Activated CD8-positive, alpha-beta memory T cell treated with anti-CD3 and anti-CD28 coated beads, Interleukin-2, amount 10 ng/mL, durations not matched to agents 7 days and 5 days (primary cell): ENCODE results near the gene PCSK2. TPM values are rescaled to one million over a fixed set of nuclear protein-coding genes. Genes with fewer than 3 reads are reported as not detected.

Experiments used
- ATAC-seq: fragments of 150-1000 bp; cut with Tn5 transposase; one replicate; pipeline ENCODE4 v1.10.0; 2021; ENCODE audit warnings: moderate library complexity
- CTCF ChIA-PET: fragments of 350-600 bp; sonication (Branson Sonifier 250); formaldehyde crosslinking; loops from one replicate; lab custom pipeline; 2021; ENCODE audit warnings: antibody characterized with exemption; lab: Charles Lee
- DNase-seq: peaks from one replicate; pipeline ENCODE4 v3.0.0-alpha.2; 2020
- H3K27ac Mint-ChIP-seq: one replicate; pipeline ENCODE4 v1.8.0; 2021; ENCODE audit warnings: mild to moderate bottlenecking, mixed read lengths
- H3K27me3 Mint-ChIP-seq: one replicate; pipeline ENCODE4 v1.8.0; 2021; ENCODE audit warnings: mixed read lengths
- H3K36me3 Mint-ChIP-seq: one replicate; pipeline ENCODE4 v1.8.0; 2021; ENCODE audit warnings: mild to moderate bottlenecking, mixed read lengths
- H3K4me1 Mint-ChIP-seq: one replicate; pipeline ENCODE4 v1.8.0; 2021; ENCODE audit warnings: mixed read lengths
- H3K4me3 Mint-ChIP-seq: one replicate; pipeline ENCODE4 v1.8.0; 2021; ENCODE audit warnings: mild to moderate bottlenecking, moderate library complexity, mixed read lengths
- H3K9me3 Mint-ChIP-seq: one replicate; pipeline ENCODE4 v1.8.0; 2022; ENCODE audit warnings: low read depth, mixed read lengths
- total RNA-seq, 2 experiments: library from RNA; stranded (reverse); gene quantifications; one replicate each; pipeline ENCODE4 v1.2.3, GENCODE V29; 2021

The PCSK2 gene
- total RNA-seq, 2 experiments from 2014 or later: not detected

DNA sequence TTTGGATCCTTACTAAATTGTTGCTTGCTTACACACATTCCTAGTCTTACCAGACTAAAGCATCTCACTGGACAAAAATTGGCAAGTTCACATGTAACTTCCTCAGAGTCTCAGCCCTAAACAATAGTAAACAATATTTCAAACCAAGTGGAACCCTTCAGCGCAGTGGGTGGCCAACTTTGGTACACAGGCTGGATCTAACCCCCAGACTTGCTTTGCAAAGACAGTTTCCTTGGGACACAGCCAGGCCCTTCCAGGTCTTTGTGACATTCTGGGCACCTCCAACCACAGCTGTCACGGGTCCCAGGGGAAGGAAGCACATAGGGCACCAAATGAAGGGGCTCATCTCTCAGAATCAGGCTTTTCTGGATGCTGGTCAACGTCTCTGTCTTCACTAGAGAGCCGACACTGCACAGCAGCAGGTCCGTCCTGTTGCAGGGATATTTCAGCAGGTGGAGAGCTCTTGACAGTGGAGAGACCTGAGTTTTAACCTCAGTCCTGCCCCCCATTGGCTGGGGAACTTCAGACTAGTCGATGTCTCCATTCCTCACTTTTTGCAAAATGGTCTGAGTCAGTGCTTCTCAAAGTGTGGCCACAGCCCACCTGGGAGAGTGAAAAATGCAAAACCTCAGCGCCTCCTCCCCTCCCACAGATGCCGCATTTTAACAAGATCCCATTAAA lies 212.9 kb downstream of the PCSK2 start:
- Mint-ChIP-seq H3K4me3 (no peak overlapping the region), H3K27me3 (peaks cover 25% of the 10 kb centered on the region), H3K27ac (no peak overlapping the region), H3K4me1 (no peaks in the 10 kb centered on the region), H3K9me3 (no peaks in the 10 kb centered on the region), H3K36me3 (no peaks in the 10 kb centered on the region)
- DNase-seq (no peak), ATAC-seq (no peak)
- CTCF ChIA-PET: interaction anchor here (1.1 kb wide), 1 partner anchor 10 kb away, joined by 3 read pairs; no protein-coding TSS in a partner anchor

DNA sequence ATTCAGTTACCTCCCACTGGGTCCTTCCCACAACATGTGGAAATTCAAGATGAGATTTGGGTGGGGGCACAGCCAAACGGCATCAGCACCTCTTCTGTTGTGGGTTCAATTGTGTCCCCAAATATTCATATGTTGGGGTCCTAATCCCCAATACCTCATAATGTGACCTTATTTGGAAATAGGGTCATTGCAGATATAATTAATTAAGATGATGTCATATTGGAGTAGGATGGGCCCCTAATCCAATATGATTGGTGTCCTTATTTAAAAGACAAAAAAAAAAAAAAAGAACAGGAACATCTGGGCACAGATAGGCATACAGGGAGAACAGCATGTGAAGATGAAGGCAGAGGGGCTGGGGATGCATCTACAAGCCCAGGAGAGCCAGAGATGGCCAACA lies 214.9 kb downstream of the PCSK2 start:
- Mint-ChIP-seq H3K27ac (no peak overlapping the region), H3K27me3 (peaks cover 26% of the 10 kb centered on the region), H3K9me3 (no peaks in the 10 kb centered on the region), H3K4me3 (no peak overlapping the region), H3K4me1 (no peaks in the 10 kb centered on the region), H3K36me3 (no peaks in the 10 kb centered on the region)
- CTCF ChIA-PET: no interaction called here
- DNase-seq: no peak
- ATAC-seq: no peak

DNA sequence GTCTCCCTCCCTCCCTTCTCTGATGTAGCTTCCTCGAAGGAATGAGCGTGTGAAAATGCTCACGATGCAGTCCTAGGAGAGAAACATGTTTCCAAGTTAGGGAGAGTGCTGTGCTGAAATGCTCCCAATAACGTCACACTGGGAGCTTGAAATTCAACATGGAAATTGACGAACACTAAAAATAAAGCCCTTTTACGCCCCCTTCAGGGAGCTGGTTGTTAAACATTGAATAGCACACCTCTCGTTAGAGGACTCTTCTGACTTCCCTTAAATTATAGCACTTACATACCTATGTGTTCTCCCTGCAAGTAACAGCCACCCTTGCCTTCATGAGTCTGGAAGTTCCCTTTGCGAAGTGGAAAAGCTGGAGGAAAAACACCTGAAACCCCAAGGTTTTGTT lies 215.7 kb downstream of the PCSK2 start:
- H3K27ac Mint-ChIP-seq: no peak overlapping the region
- H3K36me3 Mint-ChIP-seq: no peaks in the 10 kb centered on the region
- CTCF ChIA-PET: interaction anchor here (0.9 kb wide), 1 partner anchor 12 kb away, joined by 3 read pairs; no protein-coding TSS in a partner anchor
- H3K9me3 Mint-ChIP-seq: no peaks in the 10 kb centered on the region
- ATAC-seq (no peak), DNase-seq (no peak)
- no peaks in the 10 kb centered on the region for H3K4me1 Mint-ChIP-seq
- peaks cover 26% of the 10 kb centered on the region for H3K27me3 Mint-ChIP-seq
- H3K4me3 Mint-ChIP-seq: no peak overlapping the region

DNA sequence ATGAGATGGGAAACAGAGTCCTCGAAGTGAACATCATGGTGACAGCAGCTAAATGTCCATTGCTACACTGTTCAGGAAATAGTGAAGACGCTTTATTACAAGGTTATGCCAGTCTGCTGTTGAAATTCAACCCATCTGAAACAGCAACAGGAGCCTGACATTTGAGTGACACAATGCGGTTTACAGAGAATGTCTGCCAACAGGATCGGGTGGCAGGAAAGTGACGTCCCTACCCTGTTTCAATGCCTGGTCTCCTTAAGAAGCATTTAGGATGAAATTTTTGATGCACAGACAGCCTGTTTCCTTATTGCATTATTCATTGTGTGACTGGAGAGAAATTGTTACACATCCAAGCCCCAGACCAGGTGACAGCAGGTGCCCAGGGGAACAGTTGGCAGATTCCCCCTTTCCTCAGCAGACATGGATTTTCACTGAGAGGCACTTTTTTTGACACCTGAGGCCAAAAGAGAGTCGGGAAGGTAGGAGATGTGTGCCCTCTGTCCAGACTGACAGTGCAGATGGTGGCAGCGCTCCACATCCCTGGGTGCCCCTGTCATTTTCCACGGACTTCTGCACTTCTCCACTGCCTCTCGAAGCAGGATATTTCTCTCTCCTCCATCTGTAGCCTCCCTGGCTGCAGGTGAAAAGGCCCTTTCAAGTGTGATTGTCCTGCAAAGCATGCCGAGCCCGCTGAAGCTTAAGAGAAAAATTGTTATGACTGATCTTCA lies 216.5 kb downstream of the PCSK2 start:
- DNase-seq (no peak), ATAC-seq (no peak)
- no peak overlapping the region for H3K4me3 Mint-ChIP-seq
- H3K27ac Mint-ChIP-seq: no peak overlapping the region
- no peaks in the 10 kb centered on the region for H3K36me3 Mint-ChIP-seq
- peaks cover 26% of the 10 kb centered on the region for H3K27me3 Mint-ChIP-seq
- CTCF ChIA-PET: interaction anchor here (0.9 kb wide), 1 partner anchor 12 kb away, joined by 3 read pairs; no protein-coding TSS in a partner anchor
- no peaks in the 10 kb centered on the region for H3K4me1 Mint-ChIP-seq
- no peaks in the 10 kb centered on the region for H3K9me3 Mint-ChIP-seq

DNA sequence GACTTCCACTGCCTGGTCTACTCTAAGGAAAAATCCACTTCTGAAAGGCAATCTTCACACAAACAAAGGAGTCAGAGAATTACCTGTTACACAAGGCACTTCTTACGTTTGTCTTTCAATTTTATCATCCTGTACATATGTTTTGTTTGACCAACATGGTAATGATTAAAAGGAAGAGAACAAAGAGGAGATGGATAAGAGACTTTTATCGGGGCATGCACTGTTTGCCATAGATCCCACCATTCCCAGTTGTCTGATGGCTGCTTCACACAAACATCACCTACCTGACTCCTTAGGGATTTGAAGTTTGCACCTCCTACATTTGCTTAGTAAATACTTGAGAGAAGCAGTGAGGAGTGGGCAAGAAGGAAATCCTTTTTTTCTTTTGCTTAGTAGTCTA lies 217.3 kb downstream of the PCSK2 start:
- Mint-ChIP-seq H3K36me3 (no peaks in the 10 kb centered on the region), H3K4me3 (no peak overlapping the region), H3K27me3 (peaks cover 26% of the 10 kb centered on the region), H3K4me1 (no peaks in the 10 kb centered on the region), H3K27ac (no peak overlapping the region), H3K9me3 (no peaks in the 10 kb centered on the region)
- CTCF ChIA-PET: no interaction called here
- ATAC-seq (no peak), DNase-seq (no peak)

DNA sequence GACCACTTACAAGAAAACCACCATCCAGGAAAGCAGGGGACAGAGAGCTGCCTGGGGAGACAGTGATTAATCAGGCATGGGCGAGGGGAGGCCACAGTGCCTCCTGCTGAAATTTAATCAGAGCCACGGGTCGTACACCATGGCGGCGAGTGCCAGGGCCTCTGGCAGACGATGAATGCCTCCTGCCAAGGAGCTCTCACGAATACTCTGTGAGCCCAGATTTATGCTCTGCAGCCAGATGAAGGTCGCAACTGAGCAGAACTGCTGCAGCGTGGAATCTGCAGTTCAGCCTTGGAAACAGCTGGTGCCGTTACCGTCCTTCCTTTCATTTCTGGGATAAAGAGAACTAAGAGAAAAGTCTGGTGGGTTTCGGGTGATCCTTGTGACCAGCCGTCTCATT lies 218.7 kb downstream of the PCSK2 start:
- no peak overlapping the region for H3K27ac Mint-ChIP-seq
- DNase-seq (no peak), ATAC-seq (no peak)
- H3K27me3 Mint-ChIP-seq: peaks cover 22% of the 10 kb centered on the region
- H3K9me3 Mint-ChIP-seq: no peaks in the 10 kb centered on the region
- CTCF ChIA-PET: no interaction called here
- H3K4me3 Mint-ChIP-seq: no peak overlapping the region
- no peaks in the 10 kb centered on the region for H3K4me1 Mint-ChIP-seq
- no peaks in the 10 kb centered on the region for H3K36me3 Mint-ChIP-seq

DNA sequence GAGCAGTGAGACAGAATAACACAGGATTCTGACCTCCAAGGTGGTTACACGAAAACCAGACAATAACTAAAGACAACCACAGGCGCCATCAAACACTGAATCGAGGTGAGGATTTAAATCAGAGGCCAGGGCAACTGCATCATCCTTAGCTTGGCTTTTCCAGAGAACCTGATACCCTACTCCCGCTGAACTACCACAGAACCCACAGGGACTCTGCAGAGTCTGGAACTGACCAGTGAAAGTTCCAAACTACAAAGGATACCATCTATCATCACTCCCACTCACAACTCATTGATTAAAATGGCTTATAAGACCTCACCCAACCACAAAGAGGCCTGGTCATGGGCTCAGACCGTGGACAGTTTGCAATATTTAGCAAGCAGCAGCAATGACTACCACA lies 219.3 kb downstream of the PCSK2 start:
- Mint-ChIP-seq H3K27me3 (peaks cover 23% of the 10 kb centered on the region), H3K36me3 (no peaks in the 10 kb centered on the region), H3K4me1 (no peaks in the 10 kb centered on the region), H3K27ac (no peak overlapping the region), H3K9me3 (no peaks in the 10 kb centered on the region), H3K4me3 (no peak overlapping the region)
- CTCF ChIA-PET: no interaction called here
- DNase-seq: no peak
- no peak for ATAC-seq

DNA sequence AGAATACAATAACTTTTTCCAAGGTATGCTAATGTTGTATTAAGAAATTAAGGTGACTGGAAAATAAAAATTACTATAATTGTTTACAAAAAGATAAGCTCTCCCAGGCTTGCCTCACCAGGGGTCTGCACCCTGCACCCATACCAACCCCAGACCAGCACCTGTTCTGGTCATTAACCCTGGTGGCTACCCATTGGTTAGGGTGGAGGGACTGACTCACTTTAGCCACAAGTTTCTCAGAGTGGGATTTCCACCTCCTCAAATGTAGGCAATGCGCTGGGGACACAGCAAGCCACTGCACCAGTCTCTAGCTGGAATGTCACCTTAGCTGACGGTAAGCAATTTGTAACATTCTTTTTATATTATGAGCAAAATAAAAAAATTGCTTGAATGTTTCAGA lies 221.2 kb downstream of the PCSK2 start:
- no peaks in the 10 kb centered on the region for H3K36me3 Mint-ChIP-seq
- H3K27ac Mint-ChIP-seq: no peak overlapping the region
- no peak overlapping the region for H3K4me3 Mint-ChIP-seq
- peaks cover 23% of the 10 kb centered on the region for H3K27me3 Mint-ChIP-seq
- CTCF ChIA-PET: no interaction called here
- H3K9me3 Mint-ChIP-seq: no peaks in the 10 kb centered on the region
- no peak for ATAC-seq
- no peaks in the 10 kb centered on the region for H3K4me1 Mint-ChIP-seq
- no peak for DNase-seq

DNA sequence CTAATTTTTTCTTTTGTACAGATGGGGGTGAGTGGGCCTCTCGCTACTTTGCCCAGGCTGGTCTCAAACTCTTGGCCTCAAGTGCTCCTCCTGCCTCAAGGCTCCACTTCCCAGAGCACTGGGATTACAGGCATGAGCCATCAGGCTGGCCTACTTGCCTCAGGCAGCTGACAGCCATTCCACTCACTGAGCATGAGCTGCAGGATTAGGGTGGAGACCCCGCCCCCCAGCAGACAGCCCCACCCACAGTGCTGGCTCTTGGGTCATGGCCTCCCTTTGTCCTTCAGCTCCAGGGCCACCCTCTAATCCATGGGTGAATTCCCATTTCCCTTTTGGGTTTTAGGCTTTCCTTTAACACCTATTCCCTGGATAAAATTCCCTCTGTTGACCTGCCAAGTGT lies 222.2 kb downstream of the PCSK2 start:
- CTCF ChIA-PET: no interaction called here
- Mint-ChIP-seq H3K27ac (no peak overlapping the region), H3K27me3 (peaks cover 21% of the 10 kb centered on the region), H3K36me3 (no peaks in the 10 kb centered on the region), H3K4me3 (no peak overlapping the region), H3K4me1 (no peaks in the 10 kb centered on the region), H3K9me3 (no peaks in the 10 kb centered on the region)
- DNase-seq (no peak), ATAC-seq (no peak)

DNA sequence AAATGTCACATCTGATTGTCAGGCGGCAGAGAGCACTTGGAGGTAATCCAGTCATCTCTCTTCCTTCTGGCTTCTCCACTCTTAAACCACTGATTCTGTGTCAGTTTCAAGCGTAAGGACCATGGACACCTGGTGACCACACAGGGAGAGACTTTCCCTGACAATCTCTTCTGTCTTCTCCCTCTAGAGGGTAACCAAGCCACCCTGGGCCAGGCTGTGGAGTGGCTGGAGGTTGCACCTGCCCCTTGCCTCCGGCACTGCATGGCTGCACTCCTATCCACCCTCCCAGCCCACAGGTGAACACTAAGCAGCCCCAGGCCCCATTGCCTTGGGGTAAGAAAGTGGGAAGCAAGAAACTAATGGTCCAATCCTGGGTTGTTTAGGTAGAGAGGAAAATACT lies 225.6 kb downstream of the PCSK2 start:
- H3K4me1 Mint-ChIP-seq: no peaks in the 10 kb centered on the region
- no peak overlapping the region for H3K4me3 Mint-ChIP-seq
- ATAC-seq: no peak
- H3K36me3 Mint-ChIP-seq: no peaks in the 10 kb centered on the region
- H3K27ac Mint-ChIP-seq: no peak overlapping the region
- CTCF ChIA-PET: no interaction called here
- no peaks in the 10 kb centered on the region for H3K9me3 Mint-ChIP-seq
- peaks cover 27% of the 10 kb centered on the region for H3K27me3 Mint-ChIP-seq
- DNase-seq: no peak

DNA sequence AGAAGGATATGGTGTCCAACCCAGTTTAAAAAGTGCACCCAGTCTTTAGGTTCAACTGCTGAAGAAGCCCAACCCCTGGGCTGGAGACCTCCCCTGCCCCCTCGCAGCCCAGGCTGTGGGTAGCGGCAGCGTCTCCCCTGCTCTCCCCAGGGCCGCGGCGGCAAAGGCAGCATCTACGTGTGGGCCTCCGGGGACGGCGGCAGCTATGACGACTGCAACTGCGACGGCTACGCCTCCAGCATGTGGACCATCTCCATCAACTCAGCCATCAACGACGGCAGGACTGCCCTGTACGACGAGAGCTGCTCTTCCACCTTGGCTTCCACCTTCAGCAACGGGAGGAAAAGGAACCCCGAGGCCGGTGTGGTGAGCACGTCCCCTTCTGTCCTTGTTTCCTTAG lies 226.8 kb downstream of the PCSK2 start:
- H3K27ac Mint-ChIP-seq: no peak overlapping the region
- H3K9me3 Mint-ChIP-seq: no peaks in the 10 kb centered on the region
- CTCF ChIA-PET: no interaction called here
- no peaks in the 10 kb centered on the region for H3K4me1 Mint-ChIP-seq
- no peaks in the 10 kb centered on the region for H3K36me3 Mint-ChIP-seq
- no peak for ATAC-seq
- H3K4me3 Mint-ChIP-seq: no peak overlapping the region
- peaks cover 27% of the 10 kb centered on the region for H3K27me3 Mint-ChIP-seq
- no peak for DNase-seq

DNA sequence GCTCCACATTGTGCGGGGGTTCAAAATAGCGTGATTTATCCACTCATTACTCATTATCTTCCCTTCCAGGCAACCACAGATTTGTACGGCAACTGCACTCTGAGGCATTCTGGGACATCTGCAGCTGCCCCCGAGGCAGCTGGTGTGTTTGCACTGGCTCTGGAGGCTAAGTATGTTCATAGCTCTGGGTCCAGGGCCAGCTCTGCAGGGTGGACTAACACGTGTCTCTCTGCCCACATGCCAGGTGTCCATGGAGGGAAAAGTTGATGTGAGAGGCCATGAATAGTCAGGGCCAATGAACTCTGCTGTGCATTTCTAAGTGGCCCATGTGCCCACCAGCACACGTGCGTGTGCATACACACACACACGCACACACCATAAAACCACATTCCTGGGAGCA lies 229.4 kb downstream of the PCSK2 start:
- Mint-ChIP-seq H3K4me1 (peaks cover 3% of the 10 kb centered on the region), H3K27me3 (peaks cover 25% of the 10 kb centered on the region), H3K4me3 (no peak overlapping the region), H3K9me3 (no peaks in the 10 kb centered on the region), H3K36me3 (peaks cover 3% of the 10 kb centered on the region), H3K27ac (no peak overlapping the region)
- CTCF ChIA-PET: no interaction called here
- no peak for DNase-seq
- ATAC-seq: no peak

DNA sequence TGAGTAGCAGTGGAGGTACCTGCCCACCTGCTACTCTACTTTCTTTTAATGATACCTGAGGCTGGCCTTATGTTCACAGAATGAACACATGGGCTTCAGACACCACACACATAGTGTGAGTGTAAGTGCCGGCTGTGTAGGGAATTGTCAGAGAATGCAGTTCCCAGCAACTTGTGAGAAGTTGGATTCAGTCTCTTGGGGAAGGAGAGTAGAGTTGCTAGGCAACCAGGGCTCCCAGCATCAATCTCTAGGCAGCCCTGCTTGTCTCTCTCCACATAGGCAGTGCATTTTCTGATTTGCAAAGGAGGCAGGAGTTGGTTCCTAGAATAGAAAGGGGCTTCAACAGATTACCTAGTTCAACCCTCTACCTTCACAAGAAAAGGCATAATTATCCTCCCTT lies 230.2 kb downstream of the PCSK2 start:
- Mint-ChIP-seq H3K4me1 (peaks cover 3% of the 10 kb centered on the region), H3K36me3 (peaks cover 3% of the 10 kb centered on the region), H3K27me3 (peaks cover 23% of the 10 kb centered on the region), H3K27ac (no peak overlapping the region), H3K9me3 (no peaks in the 10 kb centered on the region), H3K4me3 (no peak overlapping the region)
- CTCF ChIA-PET: no interaction called here
- no peak for ATAC-seq
- no peak for DNase-seq

DNA sequence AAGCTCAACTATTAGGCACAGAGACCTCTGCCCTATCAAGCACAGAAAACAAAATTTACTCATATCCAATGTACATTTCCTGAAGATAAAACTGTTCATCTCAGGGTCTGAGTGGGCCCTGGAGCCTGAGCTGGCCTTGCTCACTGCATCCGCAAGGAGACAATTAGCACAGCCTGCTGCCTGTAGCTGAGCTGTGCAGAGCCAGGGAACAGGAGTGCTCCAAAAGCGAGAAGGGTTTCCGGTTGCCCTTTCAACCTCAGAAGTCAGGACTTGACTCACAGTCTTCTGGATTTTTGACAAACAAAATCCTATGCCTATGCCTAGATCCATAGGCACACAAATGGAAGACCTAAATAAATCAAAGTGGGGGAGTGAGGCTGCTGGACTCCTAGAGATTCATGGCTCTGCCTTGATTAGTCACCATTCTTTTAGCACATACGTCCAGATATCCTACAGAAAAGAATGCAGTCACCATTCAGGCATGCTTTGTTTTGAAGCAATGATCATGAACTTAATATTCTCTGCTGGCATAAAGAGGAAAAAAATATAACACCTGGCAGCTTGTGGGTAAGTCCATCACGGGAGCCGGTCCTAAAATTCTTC lies 230.8 kb downstream of the PCSK2 start:
- Mint-ChIP-seq H3K9me3 (no peaks in the 10 kb centered on the region), H3K4me3 (no peak overlapping the region), H3K27ac (no peak overlapping the region), H3K36me3 (peaks cover 3% of the 10 kb centered on the region), H3K4me1 (peaks cover 3% of the 10 kb centered on the region), H3K27me3 (peaks cover 22% of the 10 kb centered on the region)
- DNase-seq: no peak
- ATAC-seq: no peak
- CTCF ChIA-PET: no interaction called here
